Inflammatory macrophage (primary cell): Measurements from ENCODE around the gene HOTAIR.

ENCODE experiments used
- DNase-seq, 2 donors: peaks; one replicate each; pipeline ENCODE4 v3.0.0-alpha.2; 2020 to 2022

Gene HOTAIR

GRCh38 chr12:53999559-54000115 lies 24.9 kb upstream of the HOTAIR start:
- DNase-seq: no peak

GRCh38 chr12:53998900-53999236 lies 24.1 kb upstream of the HOTAIR start:
- DNase-seq: no peak

- no peak for DNase-seq
These were observed 23.6 kb upstream of the HOTAIR start for GRCh38 chr12:53998110-53998899.

GRCh38 chr12:53997204-53998109 lies 22.7 kb upstream of the HOTAIR start:
- no peak for DNase-seq

GRCh38 chr12:53996240-53997203 lies 21.8 kb upstream of the HOTAIR start:
- DNase-seq: no peak

- DNase-seq: no peak
These were observed 20.9 kb upstream of the HOTAIR start for GRCh38 chr12:53995378-53996239.

GRCh38 chr12:53995002-53995377 lies 20.2 kb upstream of the HOTAIR start:
- no peak for DNase-seq

DNA sequence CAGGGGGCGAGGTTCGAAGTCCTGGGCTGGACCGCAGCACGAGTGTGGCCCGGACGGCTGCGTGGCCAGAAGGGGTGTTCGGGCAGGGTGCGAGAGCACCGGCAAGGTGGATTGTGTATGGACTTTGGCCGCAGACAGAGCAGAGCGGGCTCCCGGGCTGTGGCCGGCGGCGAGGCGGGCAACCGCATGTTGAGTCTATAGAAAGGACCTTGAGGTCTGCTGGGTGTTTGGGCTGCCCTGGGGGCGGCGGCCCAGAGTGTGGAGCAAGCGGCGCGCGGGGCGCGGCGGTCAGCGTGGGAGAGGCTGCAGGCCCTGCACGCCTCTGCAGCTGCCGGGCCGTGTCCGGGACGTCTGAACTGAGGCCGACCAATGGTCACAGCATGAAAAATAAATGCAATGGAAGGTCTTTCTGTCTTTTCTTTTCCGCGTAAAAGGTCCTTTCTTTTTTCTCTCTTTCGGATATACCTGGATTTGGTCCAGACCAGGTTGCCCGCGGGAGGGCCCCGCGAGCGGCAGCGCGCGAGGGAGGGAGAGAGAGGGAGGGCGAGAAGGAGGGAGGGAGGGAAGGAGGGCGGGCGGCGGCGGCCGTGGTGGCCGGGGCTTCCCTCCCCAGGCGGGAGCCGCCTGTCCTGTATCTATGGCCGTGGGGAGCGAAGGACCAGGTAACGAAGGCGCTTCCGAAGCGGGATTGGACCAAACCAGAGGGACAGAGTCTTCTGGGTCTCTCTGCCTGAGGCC lies 19.7 kb upstream of the HOTAIR start:
- no peak for DNase-seq

GRCh38 chr12:53994009-53994263 lies 19.2 kb upstream of the HOTAIR start:
- no peak for DNase-seq

DNA sequence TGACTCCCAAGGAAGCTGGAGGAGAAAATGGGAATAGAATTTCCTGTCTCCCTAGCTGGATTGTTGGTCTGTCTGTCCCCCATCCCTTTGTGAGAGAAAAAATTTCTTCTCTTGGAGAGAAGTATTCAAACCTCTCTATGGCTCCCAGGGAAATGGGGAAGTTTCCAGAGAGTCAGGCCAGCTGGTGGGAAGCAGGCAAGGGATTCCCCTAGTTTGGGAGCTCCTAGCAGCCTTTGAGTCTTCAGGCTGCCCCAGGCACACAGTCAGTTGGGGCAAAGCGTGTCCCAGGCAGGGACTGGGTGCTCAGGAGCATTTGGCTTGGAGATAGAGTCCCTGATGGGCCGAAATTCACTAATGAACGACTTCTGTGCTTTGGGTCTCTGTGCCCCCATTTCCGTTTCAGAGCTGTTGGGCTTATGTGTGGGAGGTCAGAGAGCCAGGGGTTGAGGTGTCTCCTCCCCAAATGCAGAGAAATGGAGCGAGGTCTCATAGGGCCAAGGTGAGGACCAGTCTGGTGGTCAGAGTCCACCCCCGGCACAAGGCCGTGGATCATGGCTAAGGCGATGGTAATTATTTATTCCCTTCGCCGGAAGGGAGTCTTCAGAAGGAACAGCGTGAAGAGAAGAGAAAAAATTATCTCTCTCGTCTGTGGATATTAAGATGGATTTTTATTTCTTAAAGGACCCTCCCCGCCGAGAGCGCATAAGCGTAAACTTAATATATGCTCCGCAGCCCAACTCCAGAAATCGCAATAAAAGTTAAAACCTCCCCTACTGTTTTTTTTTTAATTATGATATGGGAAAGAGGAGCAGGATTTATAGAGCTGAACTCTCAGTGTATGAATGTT lies 18.6 kb upstream of the HOTAIR start:
- DNase-seq: no peak

DNA sequence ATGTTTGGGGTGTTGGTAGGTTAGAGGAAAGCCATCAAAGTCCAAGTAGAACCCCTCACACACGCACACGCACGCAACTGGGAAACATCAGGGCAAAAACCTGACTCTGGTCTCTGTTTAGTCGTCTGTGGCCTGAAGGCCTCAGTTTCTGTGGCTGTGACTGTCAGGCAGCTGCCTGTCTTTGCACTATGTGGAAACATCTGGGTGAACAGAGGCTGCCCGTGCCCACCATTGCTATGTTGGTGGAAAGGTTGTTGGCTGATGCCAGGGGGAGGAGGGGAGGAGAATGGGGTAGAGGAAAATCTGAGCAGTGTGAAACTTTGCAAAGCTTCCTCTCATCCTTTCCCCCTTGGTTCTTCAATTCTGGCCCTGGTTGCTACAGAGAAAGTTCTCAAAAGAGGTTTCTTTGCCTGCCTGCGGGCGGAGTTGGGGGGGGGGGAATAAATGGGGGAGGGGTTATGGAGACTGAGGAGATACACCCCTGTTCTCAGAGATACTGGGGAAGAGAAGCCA lies 17.7 kb upstream of the HOTAIR start:
- no peak for DNase-seq

- no peak for DNase-seq
These were observed 16.3 kb upstream of the HOTAIR start for GRCh38 chr12:53991077-53991460.

DNA sequence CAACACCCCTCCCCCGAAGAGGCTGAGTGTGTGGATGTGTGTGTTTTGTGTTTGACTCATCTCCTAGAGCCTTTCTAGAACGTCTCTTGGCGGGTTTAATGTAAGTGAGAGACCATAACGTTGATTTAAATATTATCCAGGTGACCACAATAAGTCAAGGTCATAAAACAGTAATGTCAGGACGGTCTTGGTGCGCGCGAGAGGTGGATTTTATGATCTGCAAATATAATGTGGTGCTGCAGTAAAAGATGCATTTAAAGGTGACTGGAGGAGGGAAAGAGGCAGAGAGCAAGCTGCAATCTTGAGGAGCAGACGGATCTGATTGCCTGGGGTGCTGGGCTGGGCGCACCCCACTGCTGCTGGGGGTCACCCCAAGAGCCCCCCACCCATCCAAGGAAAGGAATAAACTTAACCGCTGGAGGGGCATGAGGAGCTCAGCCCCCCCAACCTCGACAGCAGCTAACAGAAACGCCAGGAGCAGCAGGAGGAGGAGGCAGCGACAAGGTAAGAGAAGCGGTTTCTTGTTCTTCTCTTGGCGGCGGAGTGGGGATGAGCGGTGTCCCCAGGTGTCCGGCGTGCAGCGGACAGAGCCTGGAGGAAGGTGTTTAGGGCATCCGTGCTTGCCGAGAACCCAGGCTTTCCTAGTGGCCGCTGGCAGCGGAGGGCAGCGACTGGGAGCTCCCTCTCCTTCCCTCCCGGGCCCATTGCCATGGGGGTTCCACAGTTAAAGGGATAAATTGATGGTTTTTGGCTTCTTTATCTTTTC lies 15.7 kb upstream of the HOTAIR start:
- DNase-seq: no peak

GRCh38 chr12:53989227-53990113 lies 14.7 kb upstream of the HOTAIR start:
- DNase-seq: peak; percentile 6 to 22

DNA sequence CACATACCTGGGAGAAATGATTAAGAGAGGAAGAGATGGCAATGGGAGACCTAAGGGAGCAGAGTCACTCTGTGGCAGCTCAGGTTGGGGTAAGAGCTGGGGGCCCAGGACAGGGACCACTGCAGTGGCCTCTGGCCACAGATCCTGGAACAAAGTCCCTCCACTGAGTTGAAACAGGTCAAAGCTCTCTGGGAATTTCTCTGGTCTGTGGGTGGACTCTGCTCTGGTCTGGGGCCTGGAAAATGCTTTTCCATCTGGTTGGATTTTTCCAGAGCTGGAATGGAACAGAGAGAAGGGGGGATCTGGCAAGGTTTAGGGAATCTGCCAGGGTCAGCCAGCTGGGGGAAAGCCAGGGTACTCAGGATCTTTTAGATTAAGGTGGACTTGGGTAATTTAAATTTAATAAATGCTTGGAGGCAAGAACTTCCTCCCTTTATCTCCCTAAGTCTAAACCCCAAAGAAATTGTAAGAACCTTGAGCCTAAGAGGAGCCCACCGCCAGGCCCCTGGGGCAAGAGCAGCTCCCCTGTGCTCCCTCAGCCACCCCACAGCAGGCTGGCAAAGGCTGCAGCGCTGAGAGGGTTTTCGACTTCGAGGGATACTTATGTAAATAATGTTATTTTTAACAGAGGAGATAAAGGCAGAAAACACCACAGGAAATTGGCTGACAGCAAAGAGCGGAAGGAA lies 13.9 kb upstream of the HOTAIR start:
- no peak for DNase-seq

- no peak for DNase-seq
These were observed 13.1 kb upstream of the HOTAIR start for GRCh38 chr12:53987787-53988230.
